K562 (cell line): ENCODE results near the gene ZRANB3. TPM values are rescaled to one million over a fixed set of nuclear protein-coding genes. Genes with fewer than 3 reads are reported as not detected.

Experiments
- ATAC-seq: fragments of 200-7000 bp; cut with Tn5 transposase; 3 replicates; pipeline ENCODE4 v1.9.1; 2020; ENCODE audit warnings: moderate library complexity
- BruUV-seq: library from RNA; stranded (reverse); fragments of 400-500 nt; replicated peaks from 2 replicates; lab custom pipeline; 2021; lab: Mats Ljungman, UMichigan
- CTCF ChIA-PET: fragments of 300-600 bp; formaldehyde crosslinking; extraction: SDS; loops from one replicate; lab custom pipeline; 2021; ENCODE audit warnings: low intra/inter-chr PET ratio; lab: Yijun Ruan, JAX
- POLR2A ChIA-PET: fragments of 300-600, 350-650 bp; sonication (Branson Sonifier 250); formaldehyde crosslinking; extraction: SDS; loops from one replicate; lab custom pipeline; 2021; ENCODE audit warnings: antibody characterized with exemption, inconsistent platforms; lab: Yijun Ruan, JAX
- DNase-seq, 4 experiments: peaks; one replicate each; pipeline versions ENCODE4 v3.0.0 to v3.0.0-alpha.2; 2011 to 2018; ENCODE audit warnings: low spot score in 3 of 4, mixed read lengths in 3 of 4; ENCODE audit errors: extremely low read depth in 1 of 4
- FAIRE-seq: peaks from 2 replicates; lab custom pipeline; 2011; peaks lifted over from hg19 to GRCh38; lab: Jason Lieb, UNC
- H2AFZ ChIP-seq: 2 replicates; pipeline ENCODE4 v1.6.0; 2011; ENCODE audit warnings: low read depth, low read length, control low read depth, inconsistent platforms
- H3K27ac ChIP-seq: fragments of 200-600 bp; 3 replicates; pipeline ENCODE4 v1.8.0; 2011; ENCODE audit warnings: low read depth, mild to moderate bottlenecking, control low read depth, inconsistent platforms, low read length, moderate library complexity, mixed read lengths; ENCODE audit errors: extremely low read depth
- H3K27me3 ChIP-seq, 2 experiments: fragments of 300-600 bp in 1 of 2; 2 replicates in 1 of 2; 3 replicates in 1 of 2; pipeline versions ENCODE4 v1.6.0 to v1.8.0; 2011; ENCODE audit warnings: inconsistent platforms in 2 of 2, low read length in 2 of 2, mild to moderate bottlenecking in 1 of 2, mixed read lengths in 1 of 2, moderate library complexity in 1 of 2; ENCODE audit not compliant: control insufficient read depth in 2 of 2, insufficient read depth in 2 of 2
- H3K36me3 ChIP-seq: fragments of 300-600 bp; 3 replicates; pipeline ENCODE4 v1.8.0; 2011; ENCODE audit warnings: mild to moderate bottlenecking, low read length, inconsistent platforms; ENCODE audit not compliant: control insufficient read depth, insufficient read depth
- H3K4me1 ChIP-seq, 2 experiments: fragments of 200-600 bp in 1 of 2; replicated peaks in 1 of 2; 2 replicates in 1 of 2; 3 replicates in 1 of 2; pipeline versions ENCODE4 v1.5.1 to v1.8.0; 2011; ENCODE audit warnings: inconsistent platforms in 2 of 2, low read length in 2 of 2, mild to moderate bottlenecking in 1 of 2, mixed read lengths in 1 of 2, moderate library complexity in 1 of 2; ENCODE audit not compliant: control insufficient read depth in 2 of 2, insufficient read depth in 2 of 2
- H3K4me2 ChIP-seq: 2 replicates; pipeline ENCODE4 v1.6.1; 2011; ENCODE audit warnings: low read length, control low read depth, inconsistent platforms, mixed read lengths; ENCODE audit not compliant: insufficient read depth
- H3K4me3 ChIP-seq: fragments of 200-600 bp; sonication (generic), shearing (Covaris generic); 2 replicates; pipeline ENCODE4 v1.5.1; 2016; ENCODE audit warnings: control low read depth, inconsistent platforms
- H3K79me2 ChIP-seq: fragments of 200-600 bp; 3 replicates; pipeline ENCODE4 v1.8.0; 2011; ENCODE audit warnings: low read length, inconsistent platforms; ENCODE audit not compliant: control insufficient read depth, insufficient read depth
- H3K9ac ChIP-seq, 2 experiments: 2 replicates each; pipeline versions ENCODE4 v1.6.0 to v1.6.1; 2011; ENCODE audit warnings: low read depth in 2 of 2, low read length in 2 of 2, control low read depth in 1 of 2, inconsistent platforms in 1 of 2, mild to moderate bottlenecking in 1 of 2, mixed read lengths in 1 of 2; ENCODE audit not compliant: insufficient read depth in 1 of 2
- H3K9me1 ChIP-seq: one replicate; pipeline ENCODE4 v1.6.0; 2011; ENCODE audit warnings: inconsistent platforms, mild to moderate bottlenecking, low read length, moderate library complexity; ENCODE audit not compliant: control insufficient read depth, insufficient read depth
- H3K9me3 ChIP-seq: replicated peaks from 2 replicates; pipeline ENCODE4 v1.5.1; 2011; ENCODE audit warnings: low read depth, low read length, inconsistent platforms; ENCODE audit not compliant: control insufficient read depth, insufficient read depth
- H4K20me1 ChIP-seq: replicated peaks from 2 replicates; pipeline ENCODE4 v1.6.1; 2011; ENCODE audit warnings: low read length, inconsistent platforms, mixed read lengths; ENCODE audit not compliant: control insufficient read depth, insufficient read depth
- EZH2 ChIP-seq: IDR thresholded peaks from 2 replicates; pipeline ENCODE4 v1.6.1; 2012; ENCODE audit warnings: low read depth, mild to moderate bottlenecking, inconsistent platforms, low read length, borderline replicate concordance
- HLTF ChIP-seq: fragments of 450-650 bp; IDR thresholded peaks from 2 replicates; pipeline ENCODE4 v1.6.1; 2016
- HNRNPL ChIP-seq: fragments of 200-400 bp; formaldehyde crosslinking; IDR thresholded peaks from 2 replicates; pipeline ENCODE4 v1.6.1; 2017; ENCODE audit warnings: low read depth, mild to moderate bottlenecking, low read length
- HNRNPLL ChIP-seq: fragments of 200-400 bp; formaldehyde crosslinking; IDR thresholded peaks from 2 replicates; pipeline ENCODE4 v1.6.1; 2017; ENCODE audit warnings: low read length, low read depth, mild to moderate bottlenecking; ENCODE audit not compliant: poor library complexity, severe bottlenecking
- IRF2 ChIP-seq: sonication (generic); formaldehyde crosslinking; IDR thresholded peaks from 2 replicates; pipeline ENCODE4 v1.8.1; 2022; ENCODE audit warnings: mild to moderate bottlenecking, missing genetic modification reagents
- MAZ ChIP-seq, 2 experiments: fragments of 450-650 bp in 1 of 2; sonication (generic) in 1 of 2; formaldehyde crosslinking; IDR thresholded peaks in 1 of 2; conservative IDR thresholded peaks in 1 of 2; 2 replicates each; pipeline versions ENCODE4 v1.4.0 to v1.5.0; 2020; ENCODE audit warnings: mild to moderate bottlenecking in 1 of 2, missing genetic modification reagents in 1 of 2
- MCM3 ChIP-seq: fragments of 450-650 bp; IDR thresholded peaks from 2 replicates; pipeline ENCODE4 v1.6.1; 2016
- MYNN ChIP-seq, 2 experiments: sonication (generic); formaldehyde crosslinking in 1 of 2; IDR thresholded peaks; 2 replicates each; pipeline versions ENCODE4 v1.5.0 to v1.6.1; 2016 to 2020; ENCODE audit warnings: antibody characterized with exemption in 1 of 2, missing genetic modification reagents in 1 of 2
- NR4A1 ChIP-seq, 2 experiments: fragments of 250-450 bp in 1 of 2; fragments of 450-650 bp in 1 of 2; sonication (Bioruptor Pico) in 1 of 2; IDR thresholded peaks; 2 replicates each; pipeline versions ENCODE4 v1.4.0 to v1.6.1; 2016 to 2020; ENCODE audit warnings: mild to moderate bottlenecking in 2 of 2, missing compliant biosample characterization in 1 of 2, missing genetic modification characterization in 1 of 2, moderate library complexity in 1 of 2
- TEAD4 ChIP-seq, 2 experiments: sonication (generic) in 1 of 2; formaldehyde crosslinking in 1 of 2; IDR thresholded peaks; 2 replicates each; pipeline versions ENCODE4 v1.6.1 to v1.8.0; 2012 to 2022; ENCODE audit warnings: borderline replicate concordance in 1 of 2, inconsistent platforms in 1 of 2, low read length in 1 of 2, mild to moderate bottlenecking in 1 of 2, missing genetic modification reagents in 1 of 2
- VEZF1 ChIP-seq: fragments of 200-800 bp; sonication (Bioruptor generic); IDR thresholded peaks from 2 replicates; pipeline ENCODE4 v1.6.1; 2017; ENCODE audit warnings: missing genetic modification characterization, missing compliant biosample characterization
- YY1 ChIP-seq, 3 experiments: IDR thresholded peaks; 2 replicates each; pipeline ENCODE4 v1.6.1; 2011; ENCODE audit warnings: low read length in 2 of 3, mild to moderate bottlenecking in 2 of 3, moderate library complexity in 2 of 3, borderline replicate concordance in 1 of 3, control low read depth in 1 of 3, low read depth in 1 of 3; ENCODE audit not compliant: insufficient read depth in 3 of 3, insufficient replicate concordance in 2 of 3, control insufficient read depth in 1 of 3, insufficient read length in 1 of 3; ENCODE audit errors: extremely low read depth in 1 of 3
- ZNF431 ChIP-seq: sonication (generic); formaldehyde crosslinking; IDR thresholded peaks from 2 replicates; pipeline ENCODE4 v1.8.0; 2022; ENCODE audit warnings: mild to moderate bottlenecking, missing genetic modification reagents
- ZNF707 ChIP-seq: fragments of 250-450 bp; sonication (Bioruptor Pico); conservative IDR thresholded peaks from 2 replicates; pipeline ENCODE4 v1.8.0; 2022; ENCODE audit warnings: inconsistent platforms, mild to moderate bottlenecking, moderate library complexity
- WGBS: fragments of 100-300 bp; shearing (Covaris generic); methylation state at CpG from one replicate; pipeline ENCODE4 v1.1.6; 2016; ENCODE audit warnings: low coverage, mixed read lengths; ENCODE audit not compliant: insufficient coverage; ENCODE audit errors: missing lambda C conversion rate; 5-methylcytosine and 5-hydroxymethylcytosine counted together
- in situ Hi-C: fragments of 300-500 bp; cut with MboI; formaldehyde crosslinking; loops from 4 replicates; pipeline ENCODE4 v1.15.0; 2018; ENCODE audit warnings: inconsistent platforms, mixed read lengths
- intact Hi-C: fragments of 100-400 bp; cut with micrococcal nuclease; formaldehyde crosslinking; loops from 2 replicates; pipeline ENCODE4 v1.14.2; 2022
- polyA plus RNA-seq, 8 experiments: library from polyadenylated mRNA; depleted of rRNA in 4 of 8; stranded (reverse) in 5 of 8; unstranded in 3 of 8; fragments of >200 nt; fragmentation: Nextera tagmentation in 2 of 8; fragmentation: Illumina TruSeq in 1 of 8; extraction: Ambion mirVana in 2 of 8; extraction: Trizol in 1 of 8; gene quantifications; 2 replicates each; pipeline versions ENCODE4 v1.2.1 to v1.2.3, GENCODE V29; 2011 to 2014; ENCODE audit warnings: inconsistent platforms in 1 of 8, missing spikeins in 1 of 8
- total RNA-seq, 7 experiments: library from RNA; depleted of rRNA in 6 of 7; stranded (reverse); fragments of >200 nt in 6 of 7; fragmentation: Illumina TruSeq in 2 of 7; extraction: Trizol in 2 of 7; gene quantifications; 2 replicates each; pipeline versions ENCODE4 v1.2.1 to v1.2.3, GENCODE V29; 2011 to 2021; ENCODE audit warnings: low replicate concordance in 1 of 7
- TF ChIP-seq, protein P1 (sequence below): fragments of 250-450 bp; sonication (Bioruptor Pico); IDR thresholded peaks from 2 replicates; pipeline ENCODE4 v1.8.0; 2022; ENCODE audit warnings: moderate library complexity, mild to moderate bottlenecking, inconsistent platforms

Gene ZRANB3
- total and polyA plus RNA-seq, 9 of the 15 experiments (the other 6 are each of a cell fraction or from before 2014, with no cell fraction given), result 8.6 to 21.3 (median 14.7) TPM

- Histone ChIP-seq H3K27me3 (no peaks in the 10 kb centered on the region), H3K4me1 (no peaks in the 10 kb centered on the region), H3K4me2 (no peak overlapping the region), H3K27ac (no peak overlapping the region), H3K9ac (no peak overlapping the region), H3K4me3 (no peak overlapping the region), H3K79me2 (no peaks in the 10 kb centered on the region), H3K36me3 (no peaks in the 10 kb centered on the region), H4K20me1 (no peaks in the 10 kb centered on the region), H3K9me3 (no peaks in the 10 kb centered on the region), H3K9me1 (no peaks in the 10 kb centered on the region), H2AFZ (no peak overlapping the region)
- POLR2A ChIA-PET, result interaction anchor here (0.6 kb wide), 1 partner anchor 433 kb away, joined by 4 read pairs; no protein-coding TSS in a partner anchor
- intact Hi-C loops (no loop called here), in situ Hi-C loops (no loop called here)
- CTCF ChIA-PET, result no interaction called here
- WGBS, result 85% methylated on average over 2 of the region's 2 CpGs
- no peak for DNase-seq
- FAIRE-seq, result no peak
- TF ChIP-seq MAZ (CRISPR knock-in tag; conservative IDR thresholded peaks at IDR 0.05 in 1 of 2, IDR thresholded peaks at IDR 0.05 in 1 of 2), result no peak
- no peak for TF ChIP-seq YY1 (IDR thresholded peaks at IDR 0.05; ENCODE audit: borderline replicate concordance in 1 of 3, control insufficient read depth in 1 of 3, extremely low read depth in 1 of 3, insufficient read depth in 3 of 3, insufficient read length in 1 of 3, insufficient replicate concordance in 2 of 3, low read depth in 1 of 3, low read length in 2 of 3)
- TF ChIP-seq MYNN (IDR thresholded peaks at IDR 0.05), result no peak
- no peak for TF ChIP-seq MYNN (CRISPR knock-in tag; IDR thresholded peaks at IDR 0.05)
- TF ChIP-seq NR4A1 (CRISPR knock-in tag; IDR thresholded peaks at IDR 0.05), result no peak
- TF ChIP-seq NR4A1 (tag; IDR thresholded peaks at IDR 0.05), result no peak
- TF ChIP-seq HNRNPL, result no peak
- TF ChIP-seq HLTF, result no peak
- TF ChIP-seq MCM3, result no peak
- TF ChIP-seq TEAD4 (IDR thresholded peaks at IDR 0.05; ENCODE audit: low read length), result no peak
- no peak for TF ChIP-seq TEAD4 (CRISPR knock-in tag; IDR thresholded peaks at IDR 0.05; ENCODE audit: borderline replicate concordance)
- no peak for TF ChIP-seq IRF2
- no peak for TF ChIP-seq VEZF1 (CRISPR knock-in tag)
- no peak for TF ChIP-seq ZNF431 (CRISPR knock-in tag)
- TF ChIP-seq EZH2, result no peak
- no peak for TF ChIP-seq ZNF707 (CRISPR knock-in tag)
- TF ChIP-seq, protein P1, sequence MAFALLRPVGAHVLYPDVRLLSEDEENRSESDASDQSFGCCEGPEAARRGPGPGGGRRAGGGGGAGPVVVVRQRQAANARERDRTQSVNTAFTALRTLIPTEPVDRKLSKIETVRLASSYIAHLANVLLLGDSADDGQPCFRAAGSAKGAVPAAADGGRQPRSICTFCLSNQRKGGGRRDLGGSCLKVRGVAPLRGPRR (CRISPR knock-in tag), result no peak
- TF ChIP-seq HNRNPLL, result no peak
- no peak for ATAC-seq
- no TSS peak for BruUV-seq
Measured at GRCh38 chr2:135218426-135218825, 312.6 kb downstream of the ZRANB3 start.
